Keratinocyte (primary cell): Measurements from ENCODE around the gene SRR.

Experiments
- EZH2 ChIP-seq: IDR thresholded peaks from one replicate; pipeline ENCODE4 v1.6.1; 2012; ENCODE audit warnings: inconsistent platforms, mild to moderate bottlenecking, low read length, moderate library complexity
- TF ChIP-seq, protein P1 (sequence below), 3 experiments: IDR thresholded peaks in 1 of 3; conservative IDR thresholded peaks in 1 of 3; optimal IDR thresholded peaks in 1 of 3; 2 replicates in 2 of 3; 3 replicates in 1 of 3; pipeline versions ENCODE3 to v1.5.1; 2011; ENCODE audit warnings: low read length in 3 of 3, mild to moderate bottlenecking in 3 of 3, moderate library complexity in 2 of 3, control low read depth in 1 of 3, inconsistent platforms in 1 of 3; ENCODE audit not compliant: insufficient read depth in 2 of 3; ENCODE audit errors: extremely low read depth in 1 of 3

- TF ChIP-seq, protein P1, sequence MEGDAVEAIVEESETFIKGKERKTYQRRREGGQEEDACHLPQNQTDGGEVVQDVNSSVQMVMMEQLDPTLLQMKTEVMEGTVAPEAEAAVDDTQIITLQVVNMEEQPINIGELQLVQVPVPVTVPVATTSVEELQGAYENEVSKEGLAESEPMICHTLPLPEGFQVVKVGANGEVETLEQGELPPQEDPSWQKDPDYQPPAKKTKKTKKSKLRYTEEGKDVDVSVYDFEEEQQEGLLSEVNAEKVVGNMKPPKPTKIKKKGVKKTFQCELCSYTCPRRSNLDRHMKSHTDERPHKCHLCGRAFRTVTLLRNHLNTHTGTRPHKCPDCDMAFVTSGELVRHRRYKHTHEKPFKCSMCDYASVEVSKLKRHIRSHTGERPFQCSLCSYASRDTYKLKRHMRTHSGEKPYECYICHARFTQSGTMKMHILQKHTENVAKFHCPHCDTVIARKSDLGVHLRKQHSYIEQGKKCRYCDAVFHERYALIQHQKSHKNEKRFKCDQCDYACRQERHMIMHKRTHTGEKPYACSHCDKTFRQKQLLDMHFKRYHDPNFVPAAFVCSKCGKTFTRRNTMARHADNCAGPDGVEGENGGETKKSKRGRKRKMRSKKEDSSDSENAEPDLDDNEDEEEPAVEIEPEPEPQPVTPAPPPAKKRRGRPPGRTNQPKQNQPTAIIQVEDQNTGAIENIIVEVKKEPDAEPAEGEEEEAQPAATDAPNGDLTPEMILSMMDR (optimal IDR thresholded peaks at IDR 0.05 in 1 of 3, IDR thresholded peaks at IDR 0.05 in 1 of 3, conservative IDR thresholded peaks at IDR 0.05 in 1 of 3; ENCODE audit: extremely low read depth in 1 of 3, insufficient read depth in 2 of 3, low read length in 3 of 3): no peak
- no peak for TF ChIP-seq EZH2
Measured at GRCh38 chr17:2363318-2363717, 59.6 kb downstream of the SRR start.
